Measurements from ENCODE around the gene SGCD.

DNA sequence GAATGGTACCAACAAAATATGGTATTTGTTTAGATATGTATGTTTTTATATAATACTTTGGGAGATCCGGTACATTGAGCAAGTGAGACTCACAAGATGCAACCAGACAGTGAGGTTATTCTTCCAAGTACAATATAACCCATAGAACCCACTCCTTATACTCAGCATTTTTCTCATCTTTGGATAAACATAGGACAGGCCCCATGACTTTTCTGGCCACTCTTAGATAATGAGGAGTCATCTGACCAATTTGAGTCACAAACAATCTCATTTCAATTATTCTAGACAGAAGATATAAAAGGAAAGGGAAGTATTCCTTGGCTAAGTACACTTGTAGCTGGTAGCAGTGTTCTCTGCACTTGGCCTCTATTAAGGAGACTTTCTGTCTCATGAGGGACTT lies 150.2 kb downstream of the SGCD start:
- TF ChIP-seq, protein P1, sequence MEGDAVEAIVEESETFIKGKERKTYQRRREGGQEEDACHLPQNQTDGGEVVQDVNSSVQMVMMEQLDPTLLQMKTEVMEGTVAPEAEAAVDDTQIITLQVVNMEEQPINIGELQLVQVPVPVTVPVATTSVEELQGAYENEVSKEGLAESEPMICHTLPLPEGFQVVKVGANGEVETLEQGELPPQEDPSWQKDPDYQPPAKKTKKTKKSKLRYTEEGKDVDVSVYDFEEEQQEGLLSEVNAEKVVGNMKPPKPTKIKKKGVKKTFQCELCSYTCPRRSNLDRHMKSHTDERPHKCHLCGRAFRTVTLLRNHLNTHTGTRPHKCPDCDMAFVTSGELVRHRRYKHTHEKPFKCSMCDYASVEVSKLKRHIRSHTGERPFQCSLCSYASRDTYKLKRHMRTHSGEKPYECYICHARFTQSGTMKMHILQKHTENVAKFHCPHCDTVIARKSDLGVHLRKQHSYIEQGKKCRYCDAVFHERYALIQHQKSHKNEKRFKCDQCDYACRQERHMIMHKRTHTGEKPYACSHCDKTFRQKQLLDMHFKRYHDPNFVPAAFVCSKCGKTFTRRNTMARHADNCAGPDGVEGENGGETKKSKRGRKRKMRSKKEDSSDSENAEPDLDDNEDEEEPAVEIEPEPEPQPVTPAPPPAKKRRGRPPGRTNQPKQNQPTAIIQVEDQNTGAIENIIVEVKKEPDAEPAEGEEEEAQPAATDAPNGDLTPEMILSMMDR (IDR thresholded peaks at IDR 0.05) = no peak
- TF ChIP-seq POLR2A (IDR thresholded peaks at IDR 0.05) = no peak

Measured in heart left ventricle (tissue), 13 donors.